NCI-H2107 (cell line): ENCODE data around the gene ELANE.

Source experiments
- DNase-seq: peaks from one replicate; lab custom pipeline; 2025; lab: John Stamatoyannopoulos, UW

The ELANE gene

DNA sequence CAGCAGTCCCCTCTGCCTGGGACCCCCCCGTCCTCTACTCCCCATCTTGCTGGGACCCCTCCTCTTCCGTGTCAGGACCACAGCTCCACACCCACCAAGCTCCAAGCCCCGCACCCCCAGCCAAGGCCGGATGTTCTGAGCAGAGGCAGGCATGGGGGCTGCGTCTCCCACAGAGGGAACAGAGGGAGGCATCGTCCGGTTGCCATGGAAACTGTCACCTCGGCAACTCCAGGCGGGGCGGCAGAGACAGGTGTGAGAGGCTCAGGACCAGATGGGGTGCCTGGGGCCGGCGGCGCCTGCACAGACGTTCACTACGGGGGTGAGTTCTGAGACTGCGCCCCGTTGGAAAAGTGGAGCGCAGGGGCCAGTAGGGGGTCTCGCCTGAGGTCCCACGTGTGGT, 46.6 kb downstream of the ELANE start:
- DNase-seq = no peak

DNA sequence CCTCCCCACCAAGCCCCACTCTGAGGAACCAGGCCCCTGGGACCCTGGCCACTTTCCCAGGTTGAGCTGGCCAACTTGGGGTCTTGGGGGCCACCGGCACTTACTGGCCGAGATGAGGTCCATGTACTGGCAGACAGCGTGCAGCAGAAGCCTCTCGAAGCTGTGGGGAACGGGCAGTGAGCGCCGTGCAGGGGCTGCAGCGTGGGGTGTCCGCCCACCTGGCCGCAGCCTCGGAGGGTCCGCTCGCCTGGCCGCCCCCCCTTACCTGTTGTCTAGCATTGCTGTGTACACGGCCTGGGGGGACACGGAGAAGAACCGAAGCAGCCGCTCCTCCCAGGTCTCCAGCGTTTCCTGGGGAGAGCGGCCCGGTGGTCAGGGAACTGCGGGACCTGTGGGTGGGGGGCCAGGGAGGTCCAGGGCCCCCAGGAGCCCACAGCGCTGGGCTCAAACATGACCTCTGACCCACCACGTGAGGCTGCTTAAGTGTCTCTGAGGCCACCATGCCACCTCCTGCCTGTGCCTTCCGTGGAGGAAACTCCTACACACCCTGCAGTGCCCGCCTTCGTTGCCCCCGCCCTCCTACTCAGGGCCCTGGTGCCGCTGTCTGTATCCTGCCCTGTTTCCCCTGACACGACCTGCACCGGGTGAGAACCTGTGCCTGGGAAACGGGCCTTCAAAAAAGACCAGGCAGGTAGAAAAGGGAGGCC, 47.4 kb downstream of the ELANE start:
- no peak for DNase-seq

DNA sequence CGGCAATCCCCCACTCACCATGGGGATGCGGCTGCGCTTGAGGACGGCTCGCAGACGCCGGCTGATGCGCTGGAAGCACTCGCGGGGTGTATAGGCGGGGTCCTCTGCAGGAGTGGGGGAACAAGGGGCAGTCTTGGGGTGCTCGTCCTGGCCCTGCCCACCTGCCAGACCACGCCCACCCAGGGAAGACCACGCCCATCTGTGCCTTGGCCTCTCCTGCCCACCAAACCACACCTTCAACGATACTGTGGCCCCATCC, 47.9 kb downstream of the ELANE start:
- no peak for DNase-seq

DNA sequence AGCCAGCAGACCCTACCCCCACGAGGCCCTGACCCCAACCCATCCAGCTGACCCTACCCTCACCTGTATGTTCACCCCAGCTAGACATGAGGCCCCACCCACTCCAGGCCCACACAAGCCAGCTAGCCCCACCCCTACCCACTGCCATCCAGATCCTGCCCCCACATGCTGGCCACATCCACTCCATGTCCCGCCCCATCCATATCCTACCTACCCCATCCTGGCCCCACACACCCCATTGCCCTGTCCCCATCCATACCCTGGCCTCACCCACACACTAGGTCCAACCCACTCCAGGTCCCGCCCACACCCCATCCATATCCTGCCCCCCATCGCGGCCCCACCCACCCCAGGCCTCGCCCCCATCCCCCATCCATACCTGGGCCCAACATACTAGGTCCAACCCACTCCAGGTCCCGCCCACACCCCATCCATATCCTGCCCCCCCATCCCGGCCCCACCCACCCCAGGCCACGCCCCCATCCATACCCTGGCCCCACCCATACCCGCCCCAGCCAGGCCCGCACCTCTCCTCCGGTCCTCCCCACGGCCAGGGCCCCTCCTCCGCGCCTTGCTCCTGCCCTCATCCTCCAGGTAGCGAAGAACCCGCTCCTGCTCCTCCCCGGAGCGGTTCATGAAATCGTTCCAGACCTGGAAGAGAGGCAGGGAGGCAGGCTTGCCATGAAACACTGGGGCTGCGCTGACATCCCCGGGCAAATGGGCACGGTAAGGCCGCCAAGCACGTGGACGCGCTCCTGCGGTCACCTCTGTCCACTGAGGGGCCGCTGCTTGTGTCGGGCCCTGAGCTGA, 48.4 kb downstream of the ELANE start:
- no peak for DNase-seq

DNA sequence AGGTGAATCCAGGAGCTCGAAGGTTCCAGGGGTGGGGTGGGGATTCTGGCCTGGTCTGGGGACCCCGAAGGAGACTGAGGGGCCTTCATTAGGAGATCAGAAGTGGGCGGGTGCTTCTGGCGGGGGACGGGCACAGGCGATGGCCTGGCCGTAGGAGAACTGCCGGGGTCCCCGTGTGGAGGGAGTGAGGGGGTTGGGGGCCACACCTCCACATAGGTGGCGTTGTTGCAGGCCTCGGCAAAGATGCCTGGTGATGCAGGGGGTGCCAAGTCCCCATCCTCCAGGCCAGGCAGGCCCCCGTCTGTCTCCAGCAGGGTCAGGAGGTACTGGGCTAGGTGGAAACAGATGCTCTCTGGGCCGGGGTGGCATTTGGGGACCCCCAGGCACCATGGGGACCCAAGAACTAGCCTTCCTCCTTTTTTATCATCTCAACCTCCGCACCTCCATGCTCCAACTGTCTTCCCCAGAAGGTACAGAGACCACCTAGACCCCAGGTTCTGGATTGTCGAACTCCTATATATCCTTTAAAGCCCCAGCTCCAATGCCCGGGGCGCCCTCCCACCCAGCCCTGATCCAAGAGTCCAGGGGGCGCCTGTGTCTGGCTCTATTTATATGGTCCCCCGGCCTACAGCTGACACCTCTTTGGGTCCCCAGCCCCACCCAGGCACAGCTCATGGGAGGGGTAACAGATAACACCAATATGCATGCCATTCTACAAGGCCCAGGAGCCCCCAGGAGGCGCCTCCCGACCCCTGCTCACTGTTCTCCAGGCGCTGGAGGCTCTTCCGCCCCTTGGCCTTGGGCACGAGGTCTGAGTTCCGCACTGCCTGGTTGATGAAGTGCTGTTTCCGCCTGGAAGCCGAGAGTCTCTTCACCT, 49.4 kb downstream of the ELANE start:
- no peak for DNase-seq

DNA sequence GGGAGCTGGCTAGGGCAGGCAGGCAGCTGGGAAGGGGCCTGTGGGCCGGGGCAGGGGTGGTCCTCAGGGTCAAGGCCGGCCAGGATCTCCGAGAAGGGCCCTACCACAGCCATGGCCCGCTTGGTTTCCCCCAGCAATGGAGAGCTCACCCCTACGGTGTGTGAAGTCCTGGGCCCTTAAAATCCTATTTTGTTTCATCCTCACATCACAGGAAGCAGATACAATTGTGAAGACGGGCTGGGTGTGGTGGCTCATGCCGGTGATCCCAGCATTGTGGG, 49.9 kb downstream of the ELANE start:
- DNase-seq = no peak

DNA sequence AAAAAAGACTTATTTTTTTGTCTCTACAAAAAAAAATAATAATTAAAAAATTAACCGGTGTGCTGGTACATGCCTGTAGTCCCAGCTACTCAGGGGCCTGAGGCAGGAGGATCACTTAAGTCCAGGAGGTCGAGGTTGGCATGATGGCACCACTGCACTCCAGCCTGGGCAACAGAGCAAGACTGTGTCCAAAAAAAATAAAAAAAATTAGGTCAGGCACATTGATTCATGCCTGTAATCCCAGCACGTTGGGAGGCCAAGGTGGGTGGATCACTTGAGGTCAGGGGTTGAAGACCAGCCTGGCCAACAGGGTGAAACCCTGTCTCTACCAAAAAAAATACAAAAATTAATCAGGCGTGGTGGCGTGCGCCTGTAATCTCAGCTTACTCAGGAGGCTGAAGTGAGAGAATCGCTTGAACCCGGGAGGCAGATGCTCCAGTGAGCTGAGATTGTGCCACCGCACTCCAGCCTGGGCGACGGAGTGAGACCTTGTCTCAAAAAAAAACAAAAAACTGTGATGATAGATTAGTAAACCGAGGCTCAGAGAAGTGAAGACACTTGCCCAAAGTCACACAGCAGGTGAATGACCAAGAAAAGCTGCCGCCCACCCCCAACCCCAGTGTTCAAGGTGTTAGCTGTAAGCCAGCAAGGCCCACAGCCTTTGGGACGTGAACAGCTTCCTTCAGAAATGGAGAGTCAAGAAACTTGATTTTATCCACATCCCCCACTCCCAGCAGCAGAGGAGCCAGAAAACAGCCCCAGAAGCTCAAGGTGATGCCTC, 50.5 kb downstream of the ELANE start:
- DNase-seq = no peak

DNA sequence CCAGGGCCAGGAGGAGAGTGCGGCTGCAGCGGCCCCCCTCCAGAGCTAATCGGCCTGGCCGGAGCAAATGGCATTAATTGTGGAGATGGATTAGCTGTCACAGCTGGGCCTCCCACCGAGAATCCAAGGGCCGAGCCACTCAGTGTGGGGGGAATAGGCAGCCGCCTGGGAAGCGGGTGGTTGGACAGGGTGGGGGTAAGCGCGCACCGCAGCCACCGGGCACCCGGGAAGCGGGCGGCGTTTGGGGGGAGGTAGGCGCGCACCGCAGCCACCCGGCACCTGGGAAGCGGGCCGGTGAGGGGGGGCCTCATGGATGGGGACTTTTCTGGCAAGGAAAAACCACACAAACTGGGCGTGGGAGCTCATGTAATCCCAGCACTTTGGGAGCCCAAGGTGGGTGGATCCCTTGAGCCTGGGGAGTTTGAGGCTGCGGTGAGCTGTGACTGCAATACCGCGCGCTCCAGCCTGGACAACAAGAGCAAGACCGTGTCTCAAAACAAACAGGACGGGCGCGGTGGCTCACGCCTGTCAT, 51.2 kb downstream of the ELANE start:
- DNase-seq = peak; percentile 42

DNA sequence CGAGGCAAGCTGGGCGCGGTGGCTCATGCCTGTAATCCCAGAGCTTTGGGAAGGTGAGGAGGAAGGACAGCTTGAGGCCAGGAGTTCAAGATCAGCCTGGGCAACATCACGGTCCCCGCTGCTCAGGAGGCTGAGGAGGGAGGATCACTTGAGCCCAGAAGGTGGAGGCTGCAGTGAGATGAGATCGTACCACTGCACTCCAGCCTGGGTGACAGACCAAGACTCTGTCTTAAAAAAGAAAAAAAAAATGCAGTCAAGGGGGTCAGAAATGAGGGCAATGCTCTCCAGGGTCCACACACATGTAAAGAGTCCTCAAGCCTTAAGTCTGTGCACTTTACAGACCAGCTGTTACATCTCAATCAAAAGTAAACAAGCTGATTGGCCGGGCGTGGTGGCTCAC, 52.4 kb downstream of the ELANE start:
- DNase-seq = no peak
